GM12878 (cell line): ENCODE data around the gene PTPRD. TPM values are rescaled to one million over a fixed set of nuclear protein-coding genes. Genes with fewer than 3 reads are reported as not detected.

Experiments
- ATAC-seq: fragments of 200-7000 bp; cut with Tn5 transposase; 3 replicates; pipeline ENCODE4 v1.9.1; 2020; ENCODE audit warnings: mild to moderate bottlenecking, moderate library complexity
- BruUV-seq: library from RNA; stranded (reverse); fragments of 400-500 nt; replicated peaks from 2 replicates; lab custom pipeline; 2021; lab: Mats Ljungman, UMichigan
- CTCF ChIA-PET: fragments of 300-600 bp; sonication (Branson Sonifier 250); formaldehyde crosslinking; extraction: SDS; loops from one replicate; lab custom pipeline; 2021; ENCODE audit warnings: inconsistent platforms; lab: Yijun Ruan, JAX
- POLR2A ChIA-PET: fragments of 350-600 bp; formaldehyde crosslinking; extraction: SDS; loops from one replicate; lab custom pipeline; 2021; ENCODE audit warnings: inconsistent platforms; lab: Charles Lee
- RAD21 ChIA-PET: fragments of 300-600 bp; sonication (Branson Sonifier 250); formaldehyde crosslinking; loops from one replicate; lab custom pipeline; 2023; ENCODE audit warnings: antibody characterized with exemption; ENCODE audit not compliant: unreplicated experiment; lab: Charles Lee
- SMC1A ChIA-PET: fragments of 300-600 bp; sonication (Branson Sonifier 250); formaldehyde crosslinking; loops from one replicate; lab custom pipeline; 2023; ENCODE audit not compliant: unreplicated experiment, uncharacterized antibody; lab: Charles Lee
- DNase-seq: peaks from one replicate; pipeline ENCODE4 v3.0.0-alpha.2; 2011; ENCODE audit warnings: low read depth, low spot score
- FAIRE-seq: peaks from 3 replicates; lab custom pipeline; 2011; peaks lifted over from hg19 to GRCh38; lab: Jason Lieb, UNC
- H2AFZ ChIP-seq: 2 replicates; pipeline ENCODE4 v1.6.0; 2011; ENCODE audit warnings: low read depth, low read length, control low read depth; ENCODE audit not compliant: control insufficient read depth
- H3K27ac ChIP-seq: 2 replicates; pipeline ENCODE4 v1.5.1; 2011; ENCODE audit warnings: control low read depth; ENCODE audit not compliant: control insufficient read depth, insufficient read depth
- H3K27me3 ChIP-seq, 2 experiments: replicated peaks in 1 of 2; 2 replicates each; pipeline versions ENCODE4 v1.6.0 to v1.6.1; 2011; ENCODE audit warnings: low read length in 1 of 2; ENCODE audit not compliant: control insufficient read depth in 2 of 2, insufficient read depth in 2 of 2
- H3K36me3 ChIP-seq, 2 experiments: 2 replicates each; pipeline ENCODE4 v1.5.1; 2011; ENCODE audit warnings: low read length in 1 of 2; ENCODE audit not compliant: control insufficient read depth in 2 of 2, insufficient read depth in 2 of 2
- H3K4me1 ChIP-seq: 2 replicates; pipeline ENCODE4 v1.6.1; 2011; ENCODE audit warnings: mild to moderate bottlenecking, low read length, moderate library complexity, mixed read lengths; ENCODE audit not compliant: control insufficient read depth, insufficient read depth
- H3K4me2 ChIP-seq: 2 replicates; pipeline ENCODE4 v1.6.0; 2011; ENCODE audit warnings: control low read depth; ENCODE audit not compliant: control insufficient read depth, insufficient read depth
- H3K4me3 ChIP-seq: fragments of 200-600 bp; sonication (generic); 2 replicates; pipeline ENCODE4 v1.5.1; 2016
- H3K79me2 ChIP-seq: 2 replicates; pipeline ENCODE4 v1.6.0; 2011; ENCODE audit warnings: low read length; ENCODE audit not compliant: control insufficient read depth, insufficient read depth
- H3K9ac ChIP-seq: 2 replicates; pipeline ENCODE4 v1.8.0; 2011; ENCODE audit warnings: low read length, control low read depth, mixed read lengths; ENCODE audit not compliant: control insufficient read depth, insufficient read depth
- H3K9me3 ChIP-seq: replicated peaks from 3 replicates; pipeline ENCODE4 v1.5.1; 2011; ENCODE audit warnings: mild to moderate bottlenecking, low read length; ENCODE audit not compliant: control insufficient read depth, insufficient read depth
- H4K20me1 ChIP-seq: 2 replicates; pipeline ENCODE4 v1.6.0; 2011; ENCODE audit not compliant: control insufficient read depth, insufficient read depth
- ATF7 ChIP-seq: fragments of 450-650 bp; IDR thresholded peaks from 2 replicates; pipeline ENCODE4 v1.6.1; 2016; ENCODE audit warnings: low read depth, mild to moderate bottlenecking
- CEBPZ ChIP-seq: fragments of 150-350 bp; IDR thresholded peaks from 2 replicates; pipeline ENCODE4 v1.6.1; 2016; ENCODE audit warnings: low read depth, low read length
- DPF2 ChIP-seq: fragments of 450-650 bp; IDR thresholded peaks from 2 replicates; pipeline ENCODE4 v1.6.1; 2017; ENCODE audit warnings: mild to moderate bottlenecking
- HDAC2 ChIP-seq: fragments of 200-600 bp; sonication (generic); IDR thresholded peaks from 2 replicates; pipeline ENCODE4 v1.6.1; 2017
- IRF4 ChIP-seq: IDR thresholded peaks from 2 replicates; pipeline ENCODE4 v1.6.1; 2011; ENCODE audit warnings: low read depth, low read length
- NBN ChIP-seq: fragments of 450-650 bp; IDR thresholded peaks from 2 replicates; pipeline ENCODE4 v1.6.1; 2016
- NR2C1 ChIP-seq: fragments of 450-650 bp; IDR thresholded peaks from 2 replicates; pipeline ENCODE4 v1.6.1; 2017; ENCODE audit warnings: antibody characterized with exemption, mild to moderate bottlenecking, moderate library complexity
- SUPT20H ChIP-seq: IDR thresholded peaks from 2 replicates; pipeline ENCODE4 v1.6.1; 2011; ENCODE audit warnings: low read depth, mild to moderate bottlenecking, low read length, moderate library complexity, borderline replicate concordance; ENCODE audit not compliant: control insufficient read depth
- WGBS: methylation state at CpG from one replicate; pipeline ENCODE4 v1.1.6; 2016; ENCODE audit warnings: low lambda C conversion rate; ENCODE audit not compliant: insufficient replicate concordance, insufficient coverage; ENCODE audit errors: missing lambda C conversion rate; 5-methylcytosine and 5-hydroxymethylcytosine counted together
- in situ Hi-C: fragments of 300-500 bp; cut with MboI; formaldehyde crosslinking; loops from 9 replicates; pipeline ENCODE4 v1.14.3; 2018; ENCODE audit warnings: mixed read lengths
- intact Hi-C: fragments of 100-400 bp; cut with micrococcal nuclease; formaldehyde crosslinking; loops from one replicate; pipeline ENCODE4 v1.14.2; 2022; ENCODE audit not compliant: unreplicated experiment
- polyA plus RNA-seq, 11 experiments: library from polyadenylated mRNA; depleted of rRNA in 4 of 11; unstranded in 6 of 11; stranded (reverse) in 5 of 11; fragments of >200 nt; fragmentation: Nextera tagmentation in 4 of 11; fragmentation: Illumina TruSeq in 1 of 11; extraction: Ambion mirVana in 4 of 11; extraction: Trizol in 1 of 11; gene quantifications; 1 replicate in 1 of 11; 2 replicates in 10 of 11; pipeline versions ENCODE4 v1.2.1 to v1.2.3, GENCODE V29; 2011 to 2016; ENCODE audit warnings: inconsistent platforms in 2 of 11, missing spikeins in 2 of 11, low read depth in 1 of 11
- total RNA-seq, 4 experiments: library from RNA; depleted of rRNA in 3 of 4; stranded (reverse); fragments of >200 nt in 3 of 4; fragmentation: Illumina TruSeq in 1 of 4; extraction: Trizol in 1 of 4; gene quantifications; 2 replicates each; pipeline versions ENCODE4 v1.2.1 to v1.2.3, GENCODE V29; 2013 to 2021

The PTPRD gene
- total and polyA plus RNA-seq, 10 of the 15 experiments (the other 5 are each of a cell fraction or from before 2014, with no cell fraction given) = under 0.01 to 0.05 (median 0.01) TPM; not detected in 7

GRCh38 chr9:9949978-9950377 lies 662.8 kb downstream of the PTPRD start:
- FAIRE-seq = no peak

More at GRCh38 chr9:9949978-9950377, 662.8 kb downstream of the PTPRD start:
- Histone ChIP-seq H3K36me3 (no peaks in the 10 kb centered on the region), H3K4me2 (no peak overlapping the region), H3K9ac (no peak overlapping the region), H3K27ac (no peak overlapping the region), H3K79me2 (no peaks in the 10 kb centered on the region), H3K9me3 (no peaks in the 10 kb centered on the region), H3K27me3 (no peaks in the 10 kb centered on the region), H3K4me1 (no peaks in the 10 kb centered on the region), H3K4me3 (no peak overlapping the region), H4K20me1 (no peaks in the 10 kb centered on the region)
- DNase-seq = no peak
- in situ Hi-C loops = loop anchor here (10.0 kb wide), 1 partner anchor 345 kb away; no protein-coding TSS in a partner anchor
- ChIA-PET RAD21 (no interaction called here), CTCF (no interaction called here), POLR2A (no interaction called here)
- WGBS = 0% methylated on average over 4 of the region's 4 CpGs
- no peak for TF ChIP-seq NR2C1
- TF ChIP-seq IRF4 = no peak
- TF ChIP-seq ATF7 = no peak
- TF ChIP-seq DPF2 = no peak
- TF ChIP-seq NBN = no peak
- no peak for TF ChIP-seq HDAC2
- no peak for TF ChIP-seq SUPT20H
- TF ChIP-seq CEBPZ = no peak
- TF ChIP-seq, all 136 proteins: peak for 0
- ATAC-seq = no peak
- SMC1A ChIA-PET = no interaction called here
- intact Hi-C loops = no loop called here
- H2AFZ ChIP-seq = no peak overlapping the region
- BruUV-seq = no TSS peak
